Measurements from ENCODE around the gene ZNF184. TPM values are rescaled to one million over a fixed set of nuclear protein-coding genes. Genes with fewer than 3 reads are reported as not detected.

ZNF184 gene
- total and polyA plus RNA-seq, 4 donors, result 10.1 to 21.5 (median 16.4) TPM

GRCh38 chr6:27492631-27493190 is 19.8 kb upstream of the ZNF184 start:
- H3K4me1 ChIP-seq (ENCODE audit: control insufficient read depth, insufficient read depth, low read length), result peaks cover 7% of the 10 kb centered on the region
- DNase-seq (ENCODE audit: low read depth in 4 of 6, low spot score in 6 of 6), result peak in 2 of 6 donors; percentile 80 to 82
- H3K4me3 ChIP-seq (ENCODE audit: low read depth, low read length), result no peak overlapping the region
- H3K9me3 ChIP-seq (ENCODE audit: control insufficient read depth, insufficient read depth, low read length), result no peaks in the 10 kb centered on the region
- 0% methylated on average over 1 of the region's 2 CpGs for WGBS (ENCODE audit: insufficient coverage)
- H3K36me3 ChIP-seq (ENCODE audit: control insufficient read depth, insufficient read depth, low read length), result no peaks in the 10 kb centered on the region
- no peak overlapping the region for H3K27ac ChIP-seq (ENCODE audit: low read depth, low read length)
- peaks cover 33% of the 10 kb centered on the region for H3K27me3 ChIP-seq (ENCODE audit: control insufficient read depth, insufficient read depth, low read length)

- Histone ChIP-seq H3K27ac (ENCODE audit: low read depth, low read length) (peak overlapping the region; percentile 99), H3K4me3 (ENCODE audit: low read depth, low read length) (peak overlapping the region; percentile 98), H3K4me1 (ENCODE audit: control insufficient read depth, insufficient read depth, low read length) (no peaks in the 10 kb centered on the region), H3K36me3 (ENCODE audit: control insufficient read depth, insufficient read depth, low read length) (no peaks in the 10 kb centered on the region), H3K27me3 (ENCODE audit: control insufficient read depth, insufficient read depth, low read length) (no peaks in the 10 kb centered on the region), H3K9me3 (ENCODE audit: control insufficient read depth, insufficient read depth, low read length) (no peaks in the 10 kb centered on the region)
- WGBS (ENCODE audit: insufficient coverage), result under 1% methylated on average over 22 of the region's 33 CpGs
- DNase-seq (ENCODE audit: low read depth in 4 of 6, low spot score in 6 of 6), result peak; percentile 70 to 96 (median 89)
Observed at GRCh38 chr6:27479319-27480182, 6.6 kb upstream of the ZNF184 start.

GRCh38 chr6:27478706-27479318 is 5.9 kb upstream of the ZNF184 start:
- Histone ChIP-seq H3K36me3 (ENCODE audit: control insufficient read depth, insufficient read depth, low read length) (no peaks in the 10 kb centered on the region), H3K4me1 (ENCODE audit: control insufficient read depth, insufficient read depth, low read length) (no peaks in the 10 kb centered on the region), H3K9me3 (ENCODE audit: control insufficient read depth, insufficient read depth, low read length) (no peaks in the 10 kb centered on the region), H3K27me3 (ENCODE audit: control insufficient read depth, insufficient read depth, low read length) (no peaks in the 10 kb centered on the region), H3K4me3 (ENCODE audit: low read depth, low read length) (peak overlapping the region; percentile 98), H3K27ac (ENCODE audit: low read depth, low read length) (peak overlapping the region; percentile 99)
- 0% methylated on average over 26 of the region's 28 CpGs for WGBS (ENCODE audit: insufficient coverage)
- DNase-seq (ENCODE audit: low read depth in 4 of 6, low spot score in 6 of 6), result peak; percentile 67 to 97 (median 84)

GRCh38 chr6:27478141-27478705 is 5.3 kb upstream of the ZNF184 start:
- no peaks in the 10 kb centered on the region for H3K4me1 ChIP-seq (ENCODE audit: control insufficient read depth, insufficient read depth, low read length)
- DNase-seq (ENCODE audit: low read depth in 4 of 6, low spot score in 6 of 6), result peak in 1 of 6 donors; percentile 1
- H3K4me3 ChIP-seq (ENCODE audit: low read depth, low read length), result peak overlapping the region; percentile 98
- H3K36me3 ChIP-seq (ENCODE audit: control insufficient read depth, insufficient read depth, low read length), result no peaks in the 10 kb centered on the region
- H3K9me3 ChIP-seq (ENCODE audit: control insufficient read depth, insufficient read depth, low read length), result no peaks in the 10 kb centered on the region
- H3K27me3 ChIP-seq (ENCODE audit: control insufficient read depth, insufficient read depth, low read length), result no peaks in the 10 kb centered on the region
- WGBS (ENCODE audit: insufficient coverage), result 15% methylated on average over 8 of the region's 12 CpGs
- H3K27ac ChIP-seq (ENCODE audit: low read depth, low read length), result peak overlapping the region; percentile 99

- WGBS (ENCODE audit: insufficient coverage), result 73% methylated on average over 4 of the region's 8 CpGs
- no peaks in the 10 kb centered on the region for H3K27me3 ChIP-seq (ENCODE audit: control insufficient read depth, insufficient read depth, low read length)
- no peaks in the 10 kb centered on the region for H3K4me1 ChIP-seq (ENCODE audit: control insufficient read depth, insufficient read depth, low read length)
- H3K36me3 ChIP-seq (ENCODE audit: control insufficient read depth, insufficient read depth, low read length), result no peaks in the 10 kb centered on the region
- H3K4me3 ChIP-seq (ENCODE audit: low read depth, low read length), result peak overlapping the region; percentile 98
- DNase-seq (ENCODE audit: low read depth in 4 of 6, low spot score in 6 of 6), result no peak
- H3K27ac ChIP-seq (ENCODE audit: low read depth, low read length), result no peak overlapping the region
- H3K9me3 ChIP-seq (ENCODE audit: control insufficient read depth, insufficient read depth, low read length), result no peaks in the 10 kb centered on the region
Observed at GRCh38 chr6:27477318-27478013, 4.6 kb upstream of the ZNF184 start.

- DNase-seq (ENCODE audit: low read depth in 4 of 6, low spot score in 6 of 6), result no peak
- no CpG with 5 or more reads among the region's 1 CpG for WGBS (ENCODE audit: insufficient coverage)
- no peaks in the 10 kb centered on the region for H3K36me3 ChIP-seq (ENCODE audit: control insufficient read depth, insufficient read depth, low read length)
- no peaks in the 10 kb centered on the region for H3K27me3 ChIP-seq (ENCODE audit: control insufficient read depth, insufficient read depth, low read length)
- H3K4me3 ChIP-seq (ENCODE audit: low read depth, low read length), result no peak overlapping the region
- no peaks in the 10 kb centered on the region for H3K9me3 ChIP-seq (ENCODE audit: control insufficient read depth, insufficient read depth, low read length)
- H3K27ac ChIP-seq (ENCODE audit: low read depth, low read length), result no peak overlapping the region
- no peaks in the 10 kb centered on the region for H3K4me1 ChIP-seq (ENCODE audit: control insufficient read depth, insufficient read depth, low read length)
Observed at GRCh38 chr6:27476090-27476489, 3.2 kb upstream of the ZNF184 start.

GRCh38 chr6:27474672-27475071 is 1.8 kb upstream of the ZNF184 start:
- Histone ChIP-seq H3K9me3 (ENCODE audit: control insufficient read depth, insufficient read depth, low read length) (no peaks in the 10 kb centered on the region), H3K27ac (ENCODE audit: low read depth, low read length) (no peak overlapping the region), H3K27me3 (ENCODE audit: control insufficient read depth, insufficient read depth, low read length) (no peaks in the 10 kb centered on the region), H3K36me3 (ENCODE audit: control insufficient read depth, insufficient read depth, low read length) (no peaks in the 10 kb centered on the region), H3K4me3 (ENCODE audit: low read depth, low read length) (no peak overlapping the region), H3K4me1 (ENCODE audit: control insufficient read depth, insufficient read depth, low read length) (no peaks in the 10 kb centered on the region)
- no CpG with 5 or more reads among the region's 3 CpGs for WGBS (ENCODE audit: insufficient coverage)
- peak in 1 of 6 donors; percentile 10 for DNase-seq (ENCODE audit: low read depth in 4 of 6, low spot score in 6 of 6)

- no peaks in the 10 kb centered on the region for H3K9me3 ChIP-seq (ENCODE audit: control insufficient read depth, insufficient read depth, low read length)
- 84% methylated on average over 4 of the region's 4 CpGs for WGBS (ENCODE audit: insufficient coverage)
- no peak for DNase-seq (ENCODE audit: low read depth in 4 of 6, low spot score in 6 of 6)
- H3K27me3 ChIP-seq (ENCODE audit: control insufficient read depth, insufficient read depth, low read length), result no peaks in the 10 kb centered on the region
- no peaks in the 10 kb centered on the region for H3K4me1 ChIP-seq (ENCODE audit: control insufficient read depth, insufficient read depth, low read length)
- no peaks in the 10 kb centered on the region for H3K36me3 ChIP-seq (ENCODE audit: control insufficient read depth, insufficient read depth, low read length)
- H3K27ac ChIP-seq (ENCODE audit: low read depth, low read length), result no peak overlapping the region
- no peak overlapping the region for H3K4me3 ChIP-seq (ENCODE audit: low read depth, low read length)
Observed at GRCh38 chr6:27474172-27474465, 1.2 kb upstream of the ZNF184 start.

- Histone ChIP-seq H3K27ac (ENCODE audit: low read depth, low read length) (peak overlapping the region; percentile 92), H3K4me3 (ENCODE audit: low read depth, low read length) (peak overlapping the region; percentile 94), H3K9me3 (ENCODE audit: control insufficient read depth, insufficient read depth, low read length) (no peaks in the 10 kb centered on the region), H3K27me3 (ENCODE audit: control insufficient read depth, insufficient read depth, low read length) (no peaks in the 10 kb centered on the region), H3K36me3 (ENCODE audit: control insufficient read depth, insufficient read depth, low read length) (peaks cover 3% of the 10 kb centered on the region), H3K4me1 (ENCODE audit: control insufficient read depth, insufficient read depth, low read length) (no peaks in the 10 kb centered on the region)
- DNase-seq (ENCODE audit: low read depth in 4 of 6, low spot score in 6 of 6), result peak; percentile 49 to 91 (median 64)
- under 1% methylated on average over 12 of the region's 13 CpGs for WGBS (ENCODE audit: insufficient coverage)
Observed at GRCh38 chr6:27472182-27472616, 706 bp downstream of the ZNF184 start.
